KBM-7 (cell line): ENCODE data around the gene OSBPL5.

ENCODE experiments used
- DNase-seq: peaks from one replicate; pipeline ENCODE4 v3.0.0-alpha.2; 2015
- in situ Hi-C: fragments of 300-500 bp; cut with MboI; formaldehyde crosslinking; loops from 2 replicates; pipeline ENCODE4 v1.14.3; 2020; ENCODE audit warnings: low sequenced_read_pairs, low pct_unique_long_range_greater_than_20kb, mixed read lengths

Gene OSBPL5

GRCh38 chr11:3156282-3156660 lies 8.8 kb downstream of the OSBPL5 start:
- in situ Hi-C loops = no loop called here
- no peak for DNase-seq

DNA sequence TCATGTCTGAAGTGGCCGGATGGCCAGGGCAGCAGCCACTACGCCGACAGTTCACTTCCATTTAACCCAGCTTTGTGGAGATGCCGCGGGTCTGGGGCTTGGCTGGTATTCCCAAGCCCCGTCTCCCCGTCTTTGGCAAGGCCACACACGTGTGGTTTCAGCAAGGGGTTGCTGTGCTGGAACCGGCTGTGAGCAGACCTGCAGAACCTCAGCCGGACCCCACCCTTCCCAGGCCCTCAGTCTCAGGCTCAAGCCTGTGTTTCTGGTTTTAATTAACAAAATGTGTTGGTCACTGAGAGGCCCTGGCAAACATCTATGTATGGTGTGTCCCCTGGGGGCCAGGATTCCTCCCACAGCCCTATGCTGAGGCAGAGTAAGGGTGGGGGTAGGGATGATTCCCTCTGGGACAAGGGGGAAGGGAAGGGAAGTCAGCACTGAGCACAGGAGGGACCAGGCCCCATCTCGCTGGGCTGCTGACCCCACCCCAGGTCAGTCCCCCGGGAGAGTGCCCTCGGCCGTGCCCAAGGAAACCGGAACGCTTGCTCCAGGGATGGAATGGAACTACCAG lies 9.3 kb downstream of the OSBPL5 start:
- no peak for DNase-seq
- in situ Hi-C loops = no loop called here

GRCh38 chr11:3155216-3155615 lies 9.9 kb downstream of the OSBPL5 start:
- in situ Hi-C loops = no loop called here
- DNase-seq = no peak

DNA sequence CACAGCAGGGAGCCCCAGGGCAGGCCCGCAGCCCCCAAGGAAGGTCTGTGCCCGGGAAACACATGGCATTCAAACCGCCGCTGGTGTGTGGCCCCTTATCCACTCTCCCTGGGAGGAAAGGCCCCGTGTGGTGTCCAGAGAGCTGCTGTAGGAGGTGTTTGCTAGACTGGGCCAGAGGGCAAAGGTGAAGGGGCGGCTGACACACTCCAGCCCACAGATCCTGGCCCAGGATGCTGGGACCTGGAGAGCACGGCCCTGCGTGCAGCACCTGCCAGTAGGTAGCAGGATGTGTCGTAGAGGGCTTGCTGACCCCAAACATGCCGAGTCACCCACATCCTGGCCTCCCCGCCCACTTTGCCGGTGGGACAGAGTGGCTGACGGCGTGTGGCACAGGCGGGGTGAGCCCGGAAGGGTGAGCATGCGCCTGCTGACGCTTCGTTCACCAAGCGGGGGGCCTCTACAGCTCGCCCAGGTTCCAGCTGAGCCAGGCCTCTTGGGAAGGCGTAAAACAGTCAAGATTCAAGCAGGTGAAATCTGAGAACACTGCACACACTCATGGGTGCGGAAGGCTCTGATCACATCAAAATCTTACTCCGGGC lies 11.0 kb downstream of the OSBPL5 start:
- DNase-seq = no peak
- in situ Hi-C loops = no loop called here

GRCh38 chr11:3153291-3153861 lies 11.7 kb downstream of the OSBPL5 start:
- no peak for DNase-seq
- in situ Hi-C loops = no loop called here

- in situ Hi-C loops = no loop called here
- DNase-seq = no peak
Observed at GRCh38 chr11:3152471-3153110, 12.5 kb downstream of the OSBPL5 start.

GRCh38 chr11:3150726-3151125 lies 14.4 kb downstream of the OSBPL5 start:
- no peak for DNase-seq

DNA sequence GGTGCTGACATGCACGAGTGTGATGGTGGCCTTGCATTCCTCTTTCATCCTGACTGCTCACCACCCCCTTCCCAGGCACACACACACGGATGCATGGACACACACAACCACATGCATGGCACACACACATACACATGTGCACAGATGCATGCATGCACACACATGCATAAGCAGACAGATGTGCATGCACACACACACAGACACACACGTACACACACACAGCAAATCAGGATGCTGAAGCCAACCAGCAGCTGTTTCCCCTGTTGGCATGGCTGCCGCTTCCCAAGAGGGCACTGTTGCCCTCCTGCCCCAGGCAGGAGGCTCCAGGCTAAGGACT lies 15.3 kb downstream of the OSBPL5 start:
- no peak for DNase-seq
- in situ Hi-C loops = no loop called here

More at GRCh38 chr11:3150726-3151125, 14.4 kb downstream of the OSBPL5 start:
- in situ Hi-C loops = no loop called here

DNA sequence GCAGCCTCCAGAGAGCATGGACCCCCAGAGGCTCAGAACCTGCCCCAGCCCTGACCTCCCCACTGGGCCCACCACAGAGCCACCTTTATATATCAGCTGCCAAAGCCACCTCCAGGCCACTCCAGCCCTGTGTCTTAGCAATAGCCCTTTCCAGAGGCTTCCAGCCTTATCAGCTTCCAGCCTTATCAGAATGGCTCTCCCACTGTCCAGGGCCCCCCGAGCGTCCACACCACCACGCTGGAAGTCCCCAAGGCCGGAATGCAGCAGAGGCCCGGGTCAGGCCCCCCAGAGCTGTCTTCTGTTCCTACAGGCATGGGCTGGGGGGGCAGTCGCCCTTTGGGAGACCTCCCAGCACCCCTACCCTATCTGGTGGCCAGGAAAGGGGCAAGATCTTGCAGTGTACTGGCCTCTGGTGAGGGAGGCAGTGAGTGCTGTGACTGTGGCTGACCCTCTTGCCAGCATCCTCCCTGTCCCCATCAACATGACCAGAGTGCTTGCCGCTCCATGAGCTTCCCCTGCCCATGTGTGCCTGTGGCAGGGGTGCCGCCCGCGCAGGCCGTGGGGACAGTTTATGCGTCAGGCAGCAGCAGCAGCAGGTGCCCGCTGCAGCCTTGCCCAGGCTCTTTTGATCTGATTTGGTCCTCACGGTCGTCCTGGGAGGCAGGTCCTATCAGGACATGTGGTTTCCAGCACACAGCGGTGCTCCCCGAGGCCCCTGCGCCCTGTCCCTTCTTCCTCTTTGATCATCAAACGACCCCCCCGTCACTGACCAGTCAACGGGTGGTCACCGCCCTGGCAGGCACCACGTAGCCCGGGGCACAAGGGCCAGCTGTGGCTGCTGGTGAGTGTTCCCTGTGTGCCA lies 15.9 kb downstream of the OSBPL5 start:
- DNase-seq = no peak

DNA sequence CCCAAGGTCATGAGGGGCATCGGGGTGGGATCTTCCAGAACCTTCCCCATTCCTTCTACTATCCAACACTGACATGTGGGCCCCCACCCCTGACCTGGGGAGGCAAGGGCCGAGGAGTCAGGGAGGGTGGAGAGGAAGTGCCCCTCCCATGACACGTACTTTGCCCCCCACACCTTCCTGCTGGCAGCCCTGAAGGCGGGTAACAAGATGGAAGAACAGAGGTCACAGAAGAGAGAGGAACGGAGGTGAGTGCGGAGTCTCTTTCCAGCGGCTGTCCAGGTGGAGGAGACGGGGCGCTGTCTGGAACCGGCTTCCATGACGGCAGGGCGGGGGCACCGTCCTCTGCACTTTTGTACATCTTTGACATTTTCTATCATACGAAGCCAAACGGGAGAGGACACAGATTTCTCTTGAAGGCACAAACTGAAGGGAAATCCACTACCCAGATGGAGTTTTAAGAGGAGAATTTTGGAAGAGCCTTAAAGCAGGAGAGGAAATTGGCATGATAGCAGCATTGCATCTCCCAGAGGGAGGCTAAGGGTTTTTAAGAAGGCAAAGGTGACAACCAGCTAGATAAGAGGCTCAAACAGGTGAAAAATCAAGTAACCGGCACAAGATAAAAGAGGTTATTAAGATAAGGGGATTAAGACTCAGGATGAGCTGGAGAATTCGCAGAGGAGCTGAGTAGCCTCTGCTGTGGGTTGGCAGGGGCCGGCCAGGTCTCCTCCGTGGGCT lies 16.7 kb downstream of the OSBPL5 start:
- DNase-seq = no peak
- in situ Hi-C loops = no loop called here

More for the DNA sequence above, 15.9 kb downstream of the OSBPL5 start:
- in situ Hi-C loops = no loop called here

DNA sequence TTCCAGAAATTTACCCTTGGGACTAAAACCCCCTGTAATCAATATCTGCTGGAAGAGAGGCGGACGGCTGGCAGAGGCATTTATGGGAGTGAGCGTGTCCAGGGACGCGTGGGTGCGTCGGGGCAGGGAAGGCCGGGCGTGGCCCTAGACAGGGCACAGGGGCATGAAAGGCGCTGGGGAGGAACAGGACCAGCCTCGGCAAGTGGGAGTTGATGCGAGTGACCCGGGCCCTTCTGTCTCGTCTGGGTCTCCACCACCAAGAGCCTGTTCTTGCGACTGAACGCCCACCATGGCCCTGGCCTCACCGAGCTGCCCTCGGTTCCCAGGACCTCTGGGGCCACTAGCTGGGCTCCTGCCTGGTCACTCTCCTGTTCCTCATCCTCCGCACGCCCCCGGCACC lies 17.5 kb downstream of the OSBPL5 start:
- in situ Hi-C loops = no loop called here
- no peak for DNase-seq

DNA sequence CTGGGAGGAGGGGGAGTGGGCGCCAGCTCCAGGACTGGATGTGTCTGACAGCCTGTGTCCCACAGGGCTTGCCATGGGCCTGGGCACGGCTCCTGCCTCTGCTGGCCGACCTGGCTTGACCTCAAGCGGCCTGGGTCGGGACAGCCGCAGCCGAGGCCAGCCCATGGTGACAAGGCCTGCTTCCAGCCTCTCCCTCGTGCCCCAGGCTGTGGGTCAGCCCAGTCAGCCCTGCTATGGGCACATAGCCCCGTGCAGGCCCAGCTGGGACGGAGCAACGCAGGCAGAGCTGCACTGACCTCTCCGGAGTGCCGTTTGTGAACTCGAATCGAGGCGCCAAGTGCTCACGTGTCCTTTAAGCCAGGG lies 17.9 kb downstream of the OSBPL5 start:
- DNase-seq = no peak
- in situ Hi-C loops = no loop called here

- in situ Hi-C loops = no loop called here
- DNase-seq = no peak
Observed at GRCh38 chr11:3146612-3147256, 18.4 kb downstream of the OSBPL5 start.

GRCh38 chr11:3145206-3145520 lies 19.9 kb downstream of the OSBPL5 start:
- in situ Hi-C loops = no loop called here

DNA sequence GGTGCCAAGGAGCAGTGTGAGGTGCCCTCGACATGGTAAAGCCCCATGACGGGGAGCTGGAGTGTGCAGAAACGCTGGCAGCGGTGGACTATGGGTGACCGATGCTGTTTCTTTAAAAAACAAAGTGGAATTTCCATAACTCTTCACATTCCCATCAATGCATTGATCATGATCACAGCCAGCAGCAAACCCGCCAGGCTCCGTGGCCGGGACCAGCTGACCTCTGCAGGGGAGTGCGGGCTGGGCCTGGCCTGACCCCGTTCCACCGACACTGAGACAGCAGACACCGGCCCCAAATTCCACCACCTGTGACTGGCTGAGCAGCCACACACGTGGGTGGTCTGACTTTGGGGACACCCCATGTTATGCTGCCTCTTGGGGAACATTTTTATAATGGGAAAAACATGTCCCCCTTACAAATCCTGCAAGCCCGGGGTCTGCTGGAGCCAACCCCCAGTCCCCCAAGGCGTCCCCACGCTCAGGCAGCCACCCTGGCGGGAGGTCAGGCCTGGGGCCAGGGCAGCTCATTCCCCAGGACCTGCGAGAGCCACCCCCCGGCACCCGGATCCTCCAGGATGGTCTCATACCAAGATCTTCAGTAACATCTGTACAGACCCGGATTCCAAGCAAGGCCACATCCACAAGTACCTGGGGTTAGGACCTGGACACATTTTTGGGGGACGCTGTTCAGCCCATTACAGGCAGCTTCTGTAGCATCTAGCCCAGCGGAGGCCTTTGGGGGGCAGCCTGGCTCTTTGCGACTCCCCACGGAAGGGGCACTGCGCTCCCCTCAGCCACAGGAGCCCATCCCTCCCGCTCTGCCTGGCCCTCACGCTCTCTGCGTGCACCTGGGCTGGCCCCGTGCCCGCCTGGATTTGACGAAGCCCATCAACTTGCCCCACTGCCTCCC lies 20.6 kb downstream of the OSBPL5 start:
- in situ Hi-C loops = no loop called here
- DNase-seq = no peak

More at GRCh38 chr11:3145206-3145520, 19.9 kb downstream of the OSBPL5 start:
- DNase-seq = no peak

- no peak for DNase-seq
- in situ Hi-C loops = no loop called here
Observed at GRCh38 chr11:3143136-3143880, 21.8 kb downstream of the OSBPL5 start.

DNA sequence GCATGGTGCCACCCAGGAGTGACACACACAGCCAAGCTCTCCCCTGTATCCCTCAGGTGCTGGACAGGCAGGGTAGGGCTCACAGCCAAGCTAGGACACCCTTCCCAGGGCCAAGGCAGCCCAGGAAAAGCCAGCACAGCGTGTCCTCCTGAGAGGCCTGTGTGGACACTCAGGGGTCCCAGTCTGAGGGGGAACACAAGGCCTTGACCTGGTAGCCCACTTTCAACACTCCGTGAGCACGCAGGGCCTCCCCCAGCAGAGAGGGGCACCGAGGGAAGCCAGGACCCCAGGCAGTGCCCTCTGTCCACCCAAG lies 24.9 kb downstream of the OSBPL5 start:
- DNase-seq = no peak
- in situ Hi-C loops = no loop called here
